Spleen (tissue), 11 donors: ENCODE data around the gene MED12L. TPM values are rescaled to one million over a fixed set of nuclear protein-coding genes. Genes with fewer than 3 reads are reported as not detected.
A peak's percentile ranks its signal among the peaks of the same experiment; 100 is the strongest.

Experiments used
- DNase-seq: peaks from one replicate; pipeline ENCODE4 v3.0.0-alpha.2; 2020
- H3K27ac ChIP-seq, 8 donors: fragments of 200-600 bp; sonication (generic) in 7 of 8; 1 replicate in 4 of 8; 2 replicates in 4 of 8; pipeline versions ENCODE4 v1.5.0 to v1.8.0; 2016 to 2021; ENCODE audit warnings: inconsistent platforms in 4 of 8, mild to moderate bottlenecking in 4 of 8, moderate library complexity in 1 of 8
- H3K27me3 ChIP-seq, 7 donors: fragments of 200-600 bp; sonication (generic) in 6 of 7; replicated peaks in 1 of 7; 1 replicate in 4 of 7; 2 replicates in 3 of 7; pipeline versions ENCODE4 v1.5.0 to v1.8.0; 2016 to 2021; ENCODE audit warnings: inconsistent platforms in 3 of 7, mild to moderate bottlenecking in 1 of 7
- H3K36me3 ChIP-seq, 6 donors: fragments of 200-600 bp; sonication (generic) in 5 of 6; 1 replicate in 4 of 6; 2 replicates in 2 of 6; pipeline versions ENCODE4 v1.5.0 to v1.8.0; 2016 to 2021; ENCODE audit warnings: inconsistent platforms in 2 of 6
- H3K4me1 ChIP-seq, 6 donors: fragments of 200-600 bp; sonication (generic) in 5 of 6; 1 replicate in 3 of 6; 2 replicates in 3 of 6; pipeline versions ENCODE4 v1.5.0 to v1.8.0; 2016 to 2021; ENCODE audit warnings: inconsistent platforms in 3 of 6
- H3K4me3 ChIP-seq, 8 donors: fragments of 200-600 bp; sonication (generic) in 7 of 8; 1 replicate in 4 of 8; 2 replicates in 4 of 8; pipeline versions ENCODE4 v1.5.0 to v1.8.0; 2016 to 2021; ENCODE audit warnings: inconsistent platforms in 4 of 8, mild to moderate bottlenecking in 4 of 8, moderate library complexity in 2 of 8
- H3K9me3 ChIP-seq, 8 donors: fragments of 200-600 bp; sonication (generic) in 7 of 8; 1 replicate in 4 of 8; 2 replicates in 4 of 8; pipeline versions ENCODE4 v1.5.0 to v1.8.0; 2016 to 2021; ENCODE audit warnings: inconsistent platforms in 4 of 8
- CTCF ChIP-seq, 11 experiments: fragments of 200-600 bp in 7 of 11; fragments of 450-650 bp in 4 of 11; sonication (generic) in 4 of 11; IDR thresholded peaks in 8 of 11; conservative IDR thresholded peaks in 3 of 11; 1 replicate in 7 of 11; 2 replicates in 4 of 11; pipeline versions ENCODE4 v1.4.0 to v1.8.0; 2016 to 2021; ENCODE audit warnings: antibody characterized with exemption in 11 of 11, inconsistent platforms in 4 of 11, mild to moderate bottlenecking in 1 of 11
- POLR2A ChIP-seq, 3 donors: fragments of 450-650 bp; IDR thresholded peaks; one replicate each; pipeline ENCODE4 v1.5.1; 2017; ENCODE audit warnings: antibody characterized with exemption in 3 of 3, mild to moderate bottlenecking in 1 of 3
- POLR2AphosphoS5 ChIP-seq, 3 donors: sonication (generic); formaldehyde crosslinking; IDR thresholded peaks; one replicate each; pipeline ENCODE4 v1.5.1; 2017; ENCODE audit warnings: antibody characterized with exemption in 3 of 3
- WGBS, 5 donors: extraction: QIAGEN DNeasy Blood & Tissue Kit in 3 of 5; methylation state at CpG; one replicate each; pipeline versions ENCODE4 v1.1.5 to v1.1.7; 2013 to 2018; 5-methylcytosine and 5-hydroxymethylcytosine counted together
- intact Hi-C: fragments of 100-400 bp; cut with DNase I; formaldehyde crosslinking; loops from one replicate; pipeline ENCODE4 v1.15.0; 2023; ENCODE audit warnings: low total_unique reads
- polyA plus RNA-seq, 3 donors: library from polyadenylated mRNA; stranded (reverse); fragments of 200-250 nt; gene quantifications; one replicate each; pipeline ENCODE4 v1.2.1, GENCODE V29; 2013
- total RNA-seq, 7 donors: library from RNA; depleted of rRNA in 3 of 7; stranded (reverse); fragments of >200 nt in 3 of 7; fragmentation: NEBNext Ultra II Directional in 4 of 7; extraction: Animal tissue kit (Norgen Biotek cat#: 25700) in 4 of 7; gene quantifications; one replicate each; pipeline versions ENCODE4 v1.1.0 to v1.2.1, GENCODE V29; 2016 to 2021
- donor health status: healthy with polysubstance abuse.
- donor health status: DM: no; HTN: no; CAD: no; lungs with moderate emphysema.
- donor health status: DM: no; HTN: no; CAD: no.
- donor health status: Bipolar disorder and iron deficiency.
- donor health status: healthy.
- donor health status: DM: no; HTN: no; CAD: no.
- donor health status: DM: yes; HTN: yes; CAD: no.

The MED12L gene
- total and polyA plus RNA-seq, 10 donors = 0.02 to 4.5 (median 1.5) TPM

GRCh38 chr3:151155409-151156128, 70.1 kb downstream of the MED12L start:
- no peaks in the 10 kb centered on the region for H3K9me3 ChIP-seq
- DNase-seq = no peak
- 67 to 85% (median 79%) methylated on average over 8 of the region's 8 CpGs for WGBS, 5 donors
- no peaks in the 10 kb centered on the region for H3K36me3 ChIP-seq
- H3K4me1 ChIP-seq = peaks cover 0 to 4% (median 0%) of the 10 kb centered on the region in 6 donors
- H3K4me3 ChIP-seq = no peak overlapping the region
- intact Hi-C loops = no loop called here
- no peak overlapping the region for H3K27ac ChIP-seq
- H3K27me3 ChIP-seq = no peaks in the 10 kb centered on the region
- TF ChIP-seq POLR2A (IDR thresholded peaks at IDR 0.05) (no peak), POLR2AphosphoS5 (IDR thresholded peaks at IDR 0.05) (no peak), CTCF (IDR thresholded peaks at IDR 0.05 in 8 of 11, conservative IDR thresholded peaks at IDR 0.05 in 3 of 11) (no peak)

GRCh38 chr3:151156618-151157216, 71.3 kb downstream of the MED12L start:
- H3K4me1 ChIP-seq = peaks cover 0 to 4% (median 0%) of the 10 kb centered on the region in 6 donors
- TF ChIP-seq POLR2A (IDR thresholded peaks at IDR 0.05) = no peak
- TF ChIP-seq POLR2AphosphoS5 (IDR thresholded peaks at IDR 0.05) = no peak
- peak in 9 of 11 experiments; percentile 5 to 64 (median 50) for TF ChIP-seq CTCF (IDR thresholded peaks at IDR 0.05 in 8 of 11, conservative IDR thresholded peaks at IDR 0.05 in 3 of 11)
- H3K27me3 ChIP-seq = no peaks in the 10 kb centered on the region
- no peaks in the 10 kb centered on the region for H3K36me3 ChIP-seq
- no peak for DNase-seq
- no peaks in the 10 kb centered on the region for H3K9me3 ChIP-seq
- 34 to 39% (median 35%) methylated on average over 3 of the region's 3 CpGs for WGBS, 5 donors
- H3K4me3 ChIP-seq = no peak overlapping the region
- H3K27ac ChIP-seq = no peak overlapping the region
- intact Hi-C loops = no loop called here

GRCh38 chr3:151159806-151160205, 74.3 kb downstream of the MED12L start:
- TF ChIP-seq CTCF (IDR thresholded peaks at IDR 0.05 in 8 of 11, conservative IDR thresholded peaks at IDR 0.05 in 3 of 11) (no peak), POLR2A (IDR thresholded peaks at IDR 0.05) (no peak), POLR2AphosphoS5 (IDR thresholded peaks at IDR 0.05) (no peak)
- 90 to 93% (median 91%) methylated on average over 10 of the region's 10 CpGs for WGBS, 5 donors
- Histone ChIP-seq H3K4me1 (peaks cover 0 to 4% (median 0%) of the 10 kb centered on the region in 6 donors), H3K9me3 (no peaks in the 10 kb centered on the region), H3K36me3 (no peaks in the 10 kb centered on the region), H3K27me3 (no peaks in the 10 kb centered on the region), H3K27ac (no peak overlapping the region), H3K4me3 (no peak overlapping the region)
- no peak for DNase-seq
- intact Hi-C loops = no loop called here

- no peak for TF ChIP-seq CTCF (IDR thresholded peaks at IDR 0.05 in 8 of 11, conservative IDR thresholded peaks at IDR 0.05 in 3 of 11)
- TF ChIP-seq POLR2AphosphoS5 (IDR thresholded peaks at IDR 0.05) = no peak
- no peak for TF ChIP-seq POLR2A (IDR thresholded peaks at IDR 0.05)
- H3K9me3 ChIP-seq = no peaks in the 10 kb centered on the region
- intact Hi-C loops = no loop called here
- no peaks in the 10 kb centered on the region for H3K36me3 ChIP-seq
- DNase-seq = no peak
- peaks cover 11 to 23% (median 22%) of the 10 kb centered on the region in 6 donors for H3K4me1 ChIP-seq
- 86 to 96% (median 94%) methylated on average over 7 of the region's 7 CpGs for whole genome bisulfite sequencing, 5 donors
- H3K27ac ChIP-seq = no peak overlapping the region
- no peaks in the 10 kb centered on the region for H3K27me3 ChIP-seq
- no peak overlapping the region for H3K4me3 ChIP-seq
These were observed 79.8 kb downstream of the MED12L start for GRCh38 chr3:151165226-151165625.
